CD4-positive, alpha-beta memory T cell (primary cell): Measurements from ENCODE around the gene NRCAM. TPM values are rescaled to one million over a fixed set of nuclear protein-coding genes. Genes with fewer than 3 reads are reported as not detected.

ENCODE experiments used
- CTCF ChIA-PET: fragments of 350-600 bp; sonication (Branson Sonifier 250); formaldehyde crosslinking; loops from one replicate; lab custom pipeline; 2021; ENCODE audit warnings: inconsistent platforms; ENCODE audit not compliant: partially characterized antibody; lab: Charles Lee
- POLR2A ChIA-PET: fragments of 350-600 bp; sonication (Branson Sonifier 250); formaldehyde crosslinking; loops from one replicate; lab custom pipeline; 2021; ENCODE audit not compliant: partially characterized antibody; lab: Charles Lee
- DNase-seq, 5 donors: peaks; one replicate each; pipeline versions ENCODE4 v3.0.0 to v3.0.0-alpha.2; 2020 to 2022; ENCODE audit warnings: mixed read lengths in 1 of 5
- H3K27ac ChIP-seq: one replicate; pipeline ENCODE4 v1.7.0; 2013; ENCODE audit warnings: low read depth, low read length
- H3K27me3 ChIP-seq: 2 replicates; pipeline ENCODE4 v1.7.0; 2013; ENCODE audit warnings: mild to moderate bottlenecking, low read length, moderate library complexity; ENCODE audit not compliant: insufficient read depth
- H3K36me3 ChIP-seq: 2 replicates; pipeline ENCODE4 v1.7.0; 2013; ENCODE audit warnings: mild to moderate bottlenecking, low read length, moderate library complexity; ENCODE audit not compliant: insufficient read depth
- H3K4me1 ChIP-seq: 2 replicates; pipeline ENCODE4 v1.7.0; 2013; ENCODE audit warnings: mild to moderate bottlenecking, low read length, moderate library complexity; ENCODE audit not compliant: insufficient read depth
- H3K4me3 ChIP-seq, 2 donors: one replicate each; pipeline ENCODE4 v1.7.0; 2013; ENCODE audit warnings: low read length in 2 of 2, mild to moderate bottlenecking in 1 of 2
- H3K9me3 ChIP-seq, 2 donors: one replicate each; pipeline ENCODE4 v1.7.0; 2013; ENCODE audit warnings: low read length in 2 of 2, control low read depth in 1 of 2; ENCODE audit not compliant: control insufficient read depth in 1 of 2
- H3K27ac Mint-ChIP-seq, 7 donors: one replicate each; pipeline ENCODE4 v1.8.0; 2020 to 2021; ENCODE audit warnings: mixed read lengths in 7 of 7, mild to moderate bottlenecking in 6 of 7, inconsistent platforms in 3 of 7, moderate library complexity in 3 of 7
- H3K27me3 Mint-ChIP-seq, 2 donors: one replicate each; pipeline ENCODE4 v1.8.0; 2020 to 2021; ENCODE audit warnings: mixed read lengths in 2 of 2
- H3K36me3 Mint-ChIP-seq, 2 donors: one replicate each; pipeline ENCODE4 v1.8.0; 2020 to 2021; ENCODE audit warnings: mixed read lengths in 2 of 2, inconsistent platforms in 1 of 2, mild to moderate bottlenecking in 1 of 2
- H3K4me1 Mint-ChIP-seq, 4 donors: one replicate each; pipeline ENCODE4 v1.8.0; 2020 to 2021; ENCODE audit warnings: mixed read lengths in 4 of 4, mild to moderate bottlenecking in 1 of 4
- H3K4me3 Mint-ChIP-seq, 8 donors: one replicate each; pipeline ENCODE4 v1.8.0; 2020 to 2021; ENCODE audit warnings: mixed read lengths in 8 of 8, mild to moderate bottlenecking in 7 of 8, moderate library complexity in 6 of 8, inconsistent platforms in 3 of 8
- H3K9me3 Mint-ChIP-seq, 8 donors: one replicate each; pipeline ENCODE4 v1.8.0; 2020 to 2021; ENCODE audit warnings: mixed read lengths in 8 of 8, mild to moderate bottlenecking in 5 of 8, inconsistent platforms in 3 of 8, moderate library complexity in 1 of 8
- intact Hi-C: fragments of 100-400 bp; cut with micrococcal nuclease; formaldehyde crosslinking; loops from one replicate; pipeline ENCODE4 v1.15.1; 2023
- polyA plus RNA-seq, 2 donors: library from polyadenylated mRNA; unstranded; fragments of 300-500 nt; fragmentation: Illumina TruSeq; gene quantifications; one replicate each; pipeline ENCODE4 v1.2.3, GENCODE V29; 2021
- total RNA-seq, 2 experiments: library from RNA; stranded (reverse); gene quantifications; one replicate each; pipeline ENCODE4 v1.2.3, GENCODE V29; 2021

Gene NRCAM
- total and polyA plus RNA-seq, 4 experiments from 2014 or later: 0.22 to 0.41 (median 0.32) TPM; not detected in 1

DNA sequence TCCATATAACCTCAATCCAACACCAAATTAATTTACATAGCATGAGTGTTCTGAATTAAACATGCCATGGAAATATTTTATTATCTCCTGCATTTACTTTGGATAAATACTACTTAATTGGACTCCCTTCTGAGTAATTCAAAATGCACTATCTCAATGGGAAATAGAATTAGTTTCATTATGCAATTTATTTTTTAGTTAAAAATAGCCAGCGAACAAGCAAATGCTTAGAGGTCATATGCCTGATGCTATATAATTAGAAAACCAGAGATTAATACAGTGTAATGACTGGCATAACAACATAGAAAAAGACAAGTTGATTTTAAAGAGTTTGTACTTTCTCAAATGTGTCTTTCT, 165.1 kb downstream of the NRCAM start:
- H3K36me3 ChIP-seq: no peaks in the 10 kb centered on the region
- H3K27ac ChIP-seq: no peak overlapping the region
- no peak overlapping the region for H3K27ac Mint-ChIP-seq
- intact Hi-C loops: no loop called here
- CTCF ChIA-PET: no interaction called here
- POLR2A ChIA-PET: no interaction called here
- H3K4me3 ChIP-seq: no peak overlapping the region
- H3K9me3 ChIP-seq: no peaks in the 10 kb centered on the region
- H3K4me3 Mint-ChIP-seq: no peak overlapping the region
- H3K4me1 Mint-ChIP-seq: no peaks in the 10 kb centered on the region
- H3K27me3 Mint-ChIP-seq: peaks cover 4 to 7% of the 10 kb centered on the region in 2 donors
- no peaks in the 10 kb centered on the region for H3K36me3 Mint-ChIP-seq
- no peaks in the 10 kb centered on the region for H3K27me3 ChIP-seq
- no peak for DNase-seq
- H3K4me1 ChIP-seq: no peaks in the 10 kb centered on the region
- H3K9me3 Mint-ChIP-seq: peaks cover 0 to 6% (median 3%) of the 10 kb centered on the region in 8 donors

DNA sequence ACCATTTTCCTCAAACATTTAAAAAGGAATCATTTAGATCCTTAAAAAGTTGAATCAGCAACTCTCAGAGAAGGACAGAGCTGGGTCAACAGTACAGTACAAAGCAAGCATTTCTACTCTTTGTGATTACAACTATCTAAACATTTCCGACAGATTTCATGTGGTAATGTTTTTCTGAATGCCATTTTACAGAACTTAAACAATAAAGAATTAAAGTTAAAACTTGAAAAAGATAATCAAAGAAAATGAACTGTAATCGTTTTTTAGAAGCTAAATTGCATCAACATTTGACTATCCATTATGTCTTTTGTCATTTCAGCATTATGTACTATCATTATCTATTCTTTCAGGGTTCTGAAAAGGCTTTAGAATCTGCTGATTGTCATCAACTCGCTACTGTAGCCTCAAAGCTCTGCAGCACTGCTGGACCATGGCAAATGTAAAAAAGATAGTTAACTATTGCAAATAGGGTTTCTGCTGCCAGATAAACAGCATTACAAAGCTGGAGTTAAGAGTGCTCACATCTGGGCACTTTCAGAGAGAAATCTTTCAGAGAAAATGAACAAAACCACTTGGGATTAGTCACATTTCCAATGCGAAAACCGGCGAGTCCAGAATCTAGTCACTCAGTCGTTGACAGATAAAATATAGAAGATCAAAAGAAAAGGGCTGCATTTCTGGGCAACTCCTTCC, 165.6 kb downstream of the NRCAM start:
- Histone ChIP-seq H3K4me1 (no peaks in the 10 kb centered on the region), H3K4me3 (no peak overlapping the region), H3K9me3 (no peaks in the 10 kb centered on the region), H3K36me3 (no peaks in the 10 kb centered on the region), H3K27ac (no peak overlapping the region), H3K27me3 (no peaks in the 10 kb centered on the region)
- intact Hi-C loops: no loop called here
- Mint-ChIP-seq H3K27ac (no peak overlapping the region), H3K27me3 (peaks cover 4 to 5% of the 10 kb centered on the region in 2 donors), H3K9me3 (peaks cover 0 to 6% (median 3%) of the 10 kb centered on the region in 8 donors), H3K36me3 (no peaks in the 10 kb centered on the region), H3K4me3 (no peak overlapping the region), H3K4me1 (no peaks in the 10 kb centered on the region)
- ChIA-PET CTCF (no interaction called here), POLR2A (no interaction called here)
- no peak for DNase-seq

DNA sequence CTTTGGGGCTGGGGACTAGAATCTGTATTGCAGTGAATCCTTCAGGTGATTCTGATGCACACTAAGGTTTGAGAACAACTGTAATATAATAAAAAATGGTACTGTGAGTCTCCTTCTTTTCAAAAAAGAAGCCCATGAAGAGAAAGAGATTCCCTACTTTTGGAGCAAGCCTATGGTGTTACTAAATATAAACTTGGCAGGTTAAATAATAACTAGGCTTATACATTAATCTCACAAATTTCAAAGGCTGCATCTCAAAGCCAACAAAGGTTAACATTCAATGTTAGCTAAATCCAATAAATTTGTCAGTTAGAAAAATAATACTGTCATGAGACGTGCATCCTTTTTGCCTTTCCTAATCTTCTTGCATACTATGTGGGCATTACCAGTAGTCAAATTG, 166.4 kb downstream of the NRCAM start:
- Mint-ChIP-seq H3K9me3 (peaks cover 0 to 6% (median 3%) of the 10 kb centered on the region in 8 donors), H3K36me3 (no peaks in the 10 kb centered on the region), H3K4me3 (no peak overlapping the region), H3K4me1 (no peaks in the 10 kb centered on the region), H3K27me3 (peaks cover 2 to 5% of the 10 kb centered on the region in 2 donors), H3K27ac (no peak overlapping the region)
- no peak for DNase-seq
- H3K36me3 ChIP-seq: no peaks in the 10 kb centered on the region
- intact Hi-C loops: no loop called here
- no peak overlapping the region for H3K27ac ChIP-seq
- no peaks in the 10 kb centered on the region for H3K9me3 ChIP-seq
- H3K4me1 ChIP-seq: no peaks in the 10 kb centered on the region
- ChIA-PET CTCF (no interaction called here), POLR2A (no interaction called here)
- no peak overlapping the region for H3K4me3 ChIP-seq
- H3K27me3 ChIP-seq: no peaks in the 10 kb centered on the region

DNA sequence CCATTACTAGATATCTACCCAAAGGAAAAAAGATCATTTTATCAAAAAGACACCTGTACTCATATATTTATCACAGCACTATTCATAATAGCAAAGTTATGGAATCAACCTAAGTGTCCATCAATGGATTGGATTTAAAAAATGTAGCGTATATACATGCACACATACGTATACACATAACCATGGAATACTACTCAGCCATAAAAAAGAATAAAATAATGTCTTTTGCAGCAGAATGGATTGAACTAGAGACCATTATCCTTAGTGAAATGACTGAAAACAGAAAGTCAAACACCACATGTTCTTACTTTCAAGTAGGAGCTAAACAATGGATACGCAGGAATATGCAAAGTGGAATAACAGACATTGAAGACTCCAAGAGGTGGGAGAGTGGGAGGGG, 168.4 kb downstream of the NRCAM start:
- H3K27me3 ChIP-seq: no peaks in the 10 kb centered on the region
- Mint-ChIP-seq H3K27ac (no peak overlapping the region), H3K4me3 (no peak overlapping the region), H3K4me1 (no peaks in the 10 kb centered on the region), H3K36me3 (no peaks in the 10 kb centered on the region), H3K9me3 (peaks cover 0 to 9% (median 3%) of the 10 kb centered on the region in 8 donors), H3K27me3 (peaks cover 6 to 10% of the 10 kb centered on the region in 2 donors)
- no peaks in the 10 kb centered on the region for H3K36me3 ChIP-seq
- no peak overlapping the region for H3K4me3 ChIP-seq
- intact Hi-C loops: no loop called here
- ChIA-PET CTCF (no interaction called here), POLR2A (no interaction called here)
- H3K4me1 ChIP-seq: no peaks in the 10 kb centered on the region
- no peak overlapping the region for H3K27ac ChIP-seq
- DNase-seq: no peak
- no peaks in the 10 kb centered on the region for H3K9me3 ChIP-seq

DNA sequence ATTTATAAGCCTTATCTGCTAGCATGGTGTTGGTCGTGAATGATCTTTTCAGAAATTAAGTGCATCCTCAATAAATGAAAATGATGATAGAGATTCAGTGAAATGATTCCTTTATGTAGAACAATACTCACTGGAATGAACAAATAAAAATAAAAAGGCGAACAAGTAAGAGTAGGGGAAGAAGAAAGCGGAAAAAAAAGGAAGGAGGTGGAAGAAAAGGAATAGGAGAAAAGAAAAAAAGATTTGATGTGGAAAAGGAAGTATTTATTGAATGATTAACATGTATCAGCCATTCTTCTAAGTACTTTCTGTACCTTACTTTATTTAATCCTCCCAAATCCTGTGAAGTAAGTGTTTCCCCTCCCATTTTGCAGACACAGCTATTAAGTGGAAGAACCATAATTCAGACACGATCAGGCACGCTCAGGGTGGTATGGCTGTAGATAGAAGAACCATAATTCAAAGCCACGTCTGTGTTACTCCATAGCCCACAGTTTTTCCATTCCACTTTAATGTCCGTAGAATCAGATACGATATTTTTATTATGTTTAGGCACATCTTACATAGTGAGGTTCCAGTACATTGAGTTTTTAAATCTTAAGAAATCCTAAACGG, 169.8 kb downstream of the NRCAM start:
- no peaks in the 10 kb centered on the region for H3K4me1 ChIP-seq
- H3K9me3 ChIP-seq: no peaks in the 10 kb centered on the region
- ChIA-PET POLR2A (no interaction called here), CTCF (no interaction called here)
- peaks cover 6 to 10% of the 10 kb centered on the region in 2 donors for H3K27me3 Mint-ChIP-seq
- intact Hi-C loops: no loop called here
- H3K4me3 ChIP-seq: no peak overlapping the region
- no peak overlapping the region for H3K4me3 Mint-ChIP-seq
- no peaks in the 10 kb centered on the region for H3K36me3 ChIP-seq
- H3K27me3 ChIP-seq: no peaks in the 10 kb centered on the region
- no peak overlapping the region for H3K27ac ChIP-seq
- H3K4me1 Mint-ChIP-seq: no peaks in the 10 kb centered on the region
- H3K9me3 Mint-ChIP-seq: peaks cover 0 to 9% (median 3%) of the 10 kb centered on the region in 8 donors
- DNase-seq: no peak
- no peak overlapping the region for H3K27ac Mint-ChIP-seq
- no peaks in the 10 kb centered on the region for H3K36me3 Mint-ChIP-seq

DNA sequence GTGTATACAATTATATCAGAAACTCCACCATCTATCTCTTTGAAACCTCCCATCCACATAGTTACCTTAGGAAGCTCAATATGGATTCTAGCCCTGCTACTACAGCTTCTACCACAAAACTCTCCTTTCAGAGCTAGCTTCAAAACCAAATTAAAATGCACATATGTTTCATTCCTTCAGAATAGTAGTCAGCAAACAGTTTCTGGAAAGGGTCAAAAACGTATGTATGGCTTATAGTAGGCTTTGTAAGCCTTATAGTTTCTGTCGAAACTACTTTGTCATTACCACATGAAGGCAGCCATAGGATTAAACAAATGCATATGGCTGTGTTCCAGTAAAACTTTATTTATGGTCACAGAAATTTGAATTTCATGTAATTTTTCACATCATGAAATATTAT, 170.5 kb downstream of the NRCAM start:
- H3K4me1 Mint-ChIP-seq: no peaks in the 10 kb centered on the region

DNA sequence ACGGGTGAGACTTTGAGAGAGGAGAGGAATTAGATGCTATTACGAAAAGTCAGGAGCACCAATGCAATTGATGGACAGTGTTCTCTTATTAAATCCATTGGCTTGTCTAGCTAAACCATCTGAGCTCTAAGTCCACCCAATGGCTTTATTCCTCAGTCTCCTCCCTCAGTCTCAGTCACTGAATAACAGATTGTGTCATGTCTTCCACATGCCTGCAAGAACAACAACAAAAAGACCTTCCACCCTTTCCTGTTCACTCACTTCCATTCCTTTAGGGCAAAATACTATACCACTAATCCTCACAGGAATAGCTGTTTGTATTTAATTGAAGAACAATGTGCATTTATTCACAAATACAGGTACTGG, 171.2 kb downstream of the NRCAM start:
- Histone ChIP-seq H3K27me3 (no peaks in the 10 kb centered on the region), H3K27ac (no peak overlapping the region), H3K4me3 (no peak overlapping the region), H3K9me3 (no peaks in the 10 kb centered on the region), H3K36me3 (no peaks in the 10 kb centered on the region), H3K4me1 (no peaks in the 10 kb centered on the region)
- no peaks in the 10 kb centered on the region for H3K4me1 Mint-ChIP-seq
- H3K27ac Mint-ChIP-seq: no peak overlapping the region
- H3K9me3 Mint-ChIP-seq: peaks cover 0 to 9% (median 3%) of the 10 kb centered on the region in 8 donors
- H3K36me3 Mint-ChIP-seq: no peaks in the 10 kb centered on the region
- intact Hi-C loops: no loop called here
- H3K4me3 Mint-ChIP-seq: no peak overlapping the region
- ChIA-PET CTCF (no interaction called here), POLR2A (no interaction called here)
- DNase-seq: no peak
- H3K27me3 Mint-ChIP-seq: peaks cover 6 to 10% of the 10 kb centered on the region in 2 donors

More for the DNA sequence above, 170.5 kb downstream of the NRCAM start:
- H3K4me3 ChIP-seq: no peak overlapping the region
- ChIA-PET POLR2A (no interaction called here), CTCF (no interaction called here)
- no peaks in the 10 kb centered on the region for H3K36me3 ChIP-seq
- no peaks in the 10 kb centered on the region for H3K4me1 ChIP-seq
- H3K27me3 Mint-ChIP-seq: peaks cover 6 to 10% of the 10 kb centered on the region in 2 donors
- H3K9me3 Mint-ChIP-seq: peaks cover 0 to 9% (median 3%) of the 10 kb centered on the region in 8 donors
- no peaks in the 10 kb centered on the region for H3K9me3 ChIP-seq
- no peak overlapping the region for H3K4me3 Mint-ChIP-seq
- no peak overlapping the region for H3K27ac Mint-ChIP-seq
- H3K36me3 Mint-ChIP-seq: no peaks in the 10 kb centered on the region
- no peaks in the 10 kb centered on the region for H3K27me3 ChIP-seq
- no peak overlapping the region for H3K27ac ChIP-seq
- intact Hi-C loops: no loop called here
- DNase-seq: no peak
